ENCODE measurements around the gene ANKRD13B.

DNA sequence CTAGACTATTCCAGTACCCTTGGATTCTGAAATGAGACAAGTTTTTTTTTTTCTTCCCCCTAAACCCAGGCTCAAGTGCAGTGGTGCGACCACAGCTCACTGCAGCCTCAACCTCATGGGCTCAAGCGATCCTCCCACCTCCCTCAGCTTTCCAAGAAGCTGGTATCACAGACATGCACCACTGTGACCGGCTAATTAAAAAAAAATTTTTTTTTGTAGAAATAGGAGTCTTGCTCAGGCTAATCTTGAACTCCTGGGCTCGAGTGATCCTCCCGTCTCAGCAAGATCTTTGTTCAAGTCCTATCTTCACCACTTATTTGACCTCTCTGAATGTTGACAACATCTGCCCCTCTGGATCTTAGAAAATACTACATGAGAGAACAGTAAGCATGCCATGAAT lies 56.4 kb downstream of the ANKRD13B start:
- TF ChIP-seq, protein P1, sequence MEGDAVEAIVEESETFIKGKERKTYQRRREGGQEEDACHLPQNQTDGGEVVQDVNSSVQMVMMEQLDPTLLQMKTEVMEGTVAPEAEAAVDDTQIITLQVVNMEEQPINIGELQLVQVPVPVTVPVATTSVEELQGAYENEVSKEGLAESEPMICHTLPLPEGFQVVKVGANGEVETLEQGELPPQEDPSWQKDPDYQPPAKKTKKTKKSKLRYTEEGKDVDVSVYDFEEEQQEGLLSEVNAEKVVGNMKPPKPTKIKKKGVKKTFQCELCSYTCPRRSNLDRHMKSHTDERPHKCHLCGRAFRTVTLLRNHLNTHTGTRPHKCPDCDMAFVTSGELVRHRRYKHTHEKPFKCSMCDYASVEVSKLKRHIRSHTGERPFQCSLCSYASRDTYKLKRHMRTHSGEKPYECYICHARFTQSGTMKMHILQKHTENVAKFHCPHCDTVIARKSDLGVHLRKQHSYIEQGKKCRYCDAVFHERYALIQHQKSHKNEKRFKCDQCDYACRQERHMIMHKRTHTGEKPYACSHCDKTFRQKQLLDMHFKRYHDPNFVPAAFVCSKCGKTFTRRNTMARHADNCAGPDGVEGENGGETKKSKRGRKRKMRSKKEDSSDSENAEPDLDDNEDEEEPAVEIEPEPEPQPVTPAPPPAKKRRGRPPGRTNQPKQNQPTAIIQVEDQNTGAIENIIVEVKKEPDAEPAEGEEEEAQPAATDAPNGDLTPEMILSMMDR (IDR thresholded peaks at IDR 0.05) = no peak
- no peak for TF ChIP-seq POLR2A (IDR thresholded peaks at IDR 0.05)
